Measurements from ENCODE around the gene PVALEF.

DNA sequence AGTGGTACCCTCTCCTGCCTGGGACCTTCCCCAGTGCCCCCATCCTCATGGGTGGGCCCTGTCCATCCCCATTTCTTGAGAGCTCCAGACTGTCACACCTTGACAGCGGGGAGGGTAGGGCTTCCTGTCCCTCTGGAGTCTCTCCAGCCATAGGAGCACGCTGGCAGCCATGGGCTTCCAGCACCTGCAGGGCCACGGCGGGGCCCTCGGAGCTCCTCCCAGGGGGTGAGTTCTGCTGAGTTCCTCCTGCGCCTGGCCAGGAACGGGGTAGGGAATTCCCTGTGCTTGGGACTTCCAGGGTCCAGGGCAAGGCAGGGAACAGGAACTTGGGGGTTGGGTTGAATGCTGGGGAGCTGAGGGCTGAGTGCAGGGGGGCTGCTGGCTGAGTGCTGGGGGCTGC is 23.7 kb downstream of the PVALEF start:
- no peak for TF ChIP-seq CTCF (IDR thresholded peaks at IDR 0.05; ENCODE audit: insufficient read depth, low read length)
- no peak for TF ChIP-seq REST (IDR thresholded peaks at IDR 0.05; ENCODE audit: insufficient replicate concordance, low read depth)
- TF ChIP-seq POLR2AphosphoS5 (IDR thresholded peaks at IDR 0.05; ENCODE audit: low read depth) = no peak
- no peak for TF ChIP-seq GABPA (IDR thresholded peaks at IDR 0.05; ENCODE audit: low read depth)
